SW480 (cell line): ENCODE results near the gene DACT1.

Experiments
- DNase-seq: peaks from one replicate; pipeline ENCODE4 v3.0.0-alpha.2; 2016; ENCODE audit warnings: low spot score

Gene DACT1

GRCh38 chr14:58666737-58667136 lies 29.0 kb downstream of the DACT1 start:
- DNase-seq, result no peak

GRCh38 chr14:58667900-58668299 lies 30.1 kb downstream of the DACT1 start:
- DNase-seq, result no peak

GRCh38 chr14:58668848-58669480 lies 31.2 kb downstream of the DACT1 start:
- DNase-seq, result no peak

- DNase-seq, result no peak
Observed at GRCh38 chr14:58669556-58670200, 31.9 kb downstream of the DACT1 start.

- no peak for DNase-seq
Observed at GRCh38 chr14:58671024-58671423, 33.3 kb downstream of the DACT1 start.

- no peak for DNase-seq
Observed at GRCh38 chr14:58671436-58671835, 33.7 kb downstream of the DACT1 start.

- DNase-seq, result no peak
Observed at GRCh38 chr14:58673722-58674121, 36.0 kb downstream of the DACT1 start.

GRCh38 chr14:58677001-58677400 lies 39.2 kb downstream of the DACT1 start:
- DNase-seq, result no peak

GRCh38 chr14:58677517-58677916 lies 39.8 kb downstream of the DACT1 start:
- no peak for DNase-seq

- no peak for DNase-seq
Observed at GRCh38 chr14:58677996-58678395, 40.2 kb downstream of the DACT1 start.

- DNase-seq, result no peak
Observed at GRCh38 chr14:58680698-58681097, 42.9 kb downstream of the DACT1 start.

GRCh38 chr14:58687232-58687795 lies 49.6 kb downstream of the DACT1 start:
- DNase-seq, result no peak

GRCh38 chr14:58690801-58691516 lies 53.2 kb downstream of the DACT1 start:
- no peak for DNase-seq

GRCh38 chr14:58693048-58693447 lies 55.3 kb downstream of the DACT1 start:
- no peak for DNase-seq

- no peak for DNase-seq
Observed at GRCh38 chr14:58695514-58695913, 57.8 kb downstream of the DACT1 start.

GRCh38 chr14:58697266-58697929 lies 59.6 kb downstream of the DACT1 start:
- no peak for DNase-seq
